A673 (cell line): Measurements from ENCODE around the gene TXNL4B.

Experiments used
- CTCF ChIP-seq: fragments of 300-800, 200-600 bp; sonication (generic); conservative IDR thresholded peaks from 2 replicates; pipeline ENCODE4 v1.5.1; 2017; ENCODE audit warnings: low read depth, mild to moderate bottlenecking, antibody characterized with exemption, low read length, moderate library complexity, mixed read lengths
- EZH2 ChIP-seq: fragments of 200-600 bp; sonication (generic); IDR thresholded peaks from 2 replicates; pipeline ENCODE4 v1.6.1; 2017; ENCODE audit warnings: borderline replicate concordance, low read depth, mild to moderate bottlenecking, mixed read lengths, antibody characterized with exemption, low read length; ENCODE audit not compliant: poor library complexity, severe bottlenecking

GRCh38 chr16:72098936-72099335 is 5.5 kb upstream of the TXNL4B start:
- TF ChIP-seq CTCF (no peak), EZH2 (no peak)
